Measurements from ENCODE around the gene PYGB.

The PYGB gene

DNA sequence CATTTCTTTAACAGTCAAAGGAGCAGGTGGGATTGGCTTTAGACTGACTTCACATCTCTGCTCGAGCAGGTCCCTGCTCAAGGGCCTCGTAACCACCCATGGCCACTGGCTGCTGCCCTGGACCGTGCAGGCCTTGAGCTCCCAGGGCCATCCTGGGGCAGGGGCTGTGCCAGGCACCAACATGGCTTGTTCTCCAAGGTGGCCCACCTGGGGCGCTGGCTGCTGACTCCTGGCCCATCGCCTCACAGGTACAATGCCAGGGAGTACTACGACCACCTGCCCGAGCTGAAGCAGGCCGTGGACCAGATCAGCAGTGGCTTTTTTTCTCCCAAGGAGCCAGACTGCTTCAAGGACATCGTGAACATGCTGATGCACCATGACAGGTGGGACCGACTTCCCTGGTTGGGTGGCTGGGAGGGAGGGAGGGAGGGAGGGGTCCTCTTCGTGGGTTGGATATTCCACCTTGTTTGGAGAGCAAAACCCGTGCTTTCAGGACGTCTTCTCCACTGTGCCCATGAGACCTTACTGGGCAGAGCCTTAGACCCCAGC lies 46.1 kb downstream of the PYGB start:
- TF ChIP-seq PAX5 (IDR thresholded peaks at IDR 0.05; ENCODE audit: insufficient read depth, low read length, severe bottlenecking): no peak
- no peak for TF ChIP-seq POLR2AphosphoS5 (IDR thresholded peaks at IDR 0.05; ENCODE audit: low read depth, low read length)
- DNase-seq (ENCODE audit: insufficient read length, low spot score) (no peak), FAIRE-seq (no peak)

GRCh38 chr20:25294459-25295385 lies 46.8 kb downstream of the PYGB start:
- FAIRE-seq: peak; percentile 86
- peak; percentile 82 for DNase-seq (ENCODE audit: insufficient read length, low spot score)
- TF ChIP-seq TAF1 (IDR thresholded peaks at IDR 0.05; ENCODE audit: low read depth, low read length) (no peak), POU2F2 (IDR thresholded peaks at IDR 0.05; ENCODE audit: low read depth, low read length) (no peak), SPI1 (IDR thresholded peaks at IDR 0.05; ENCODE audit: low read depth, low read length) (no peak), POLR2A (IDR thresholded peaks at IDR 0.05; ENCODE audit: low read depth, low read length) (no peak), PAX5 (IDR thresholded peaks at IDR 0.05; ENCODE audit: insufficient read depth, low read length, severe bottlenecking) (no peak), POLR2AphosphoS5 (IDR thresholded peaks at IDR 0.05; ENCODE audit: low read depth, low read length) (no peak)

DNA sequence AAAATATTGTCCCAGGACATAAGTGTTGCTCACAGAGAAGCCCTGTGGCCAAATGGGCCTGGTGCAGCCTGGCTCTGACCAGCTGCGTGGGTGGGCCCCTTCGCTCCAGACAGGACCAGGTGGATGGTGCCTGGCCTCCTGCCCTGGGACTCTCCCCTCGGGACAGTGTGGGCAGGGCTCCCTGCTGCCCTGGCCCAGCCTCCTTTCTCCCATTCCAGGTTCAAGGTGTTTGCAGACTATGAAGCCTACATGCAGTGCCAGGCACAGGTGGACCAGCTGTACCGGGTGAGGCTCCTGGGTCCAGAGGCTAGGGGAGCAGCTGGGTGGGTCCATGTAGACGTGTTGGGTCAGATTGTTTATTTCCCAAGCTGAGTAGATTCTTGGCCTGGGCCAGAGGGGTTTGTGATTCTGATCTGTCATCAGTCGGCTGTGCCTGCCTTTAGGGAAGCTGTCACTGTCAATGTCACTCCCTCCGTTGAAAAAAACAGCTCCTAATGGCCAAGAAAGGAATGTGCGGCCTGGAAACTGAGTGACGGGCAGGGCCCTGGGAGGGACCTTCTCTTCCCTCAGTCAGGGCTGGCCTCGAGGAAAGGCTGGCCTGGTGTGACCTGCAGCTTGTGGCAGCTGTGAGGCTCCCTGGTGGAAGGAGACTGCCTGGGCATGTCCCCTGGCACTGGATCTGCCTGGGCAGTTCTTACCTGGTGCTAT lies 47.7 kb downstream of the PYGB start:
- FAIRE-seq (peak; percentile 13), DNase-seq (ENCODE audit: insufficient read length, low spot score) (no peak)
- TF ChIP-seq POLR2AphosphoS5 (IDR thresholded peaks at IDR 0.05; ENCODE audit: low read depth, low read length): no peak
- TF ChIP-seq POLR2A (IDR thresholded peaks at IDR 0.05; ENCODE audit: low read depth, low read length): no peak
- no peak for TF ChIP-seq PAX5 (IDR thresholded peaks at IDR 0.05; ENCODE audit: insufficient read depth, low read length, severe bottlenecking)
- TF ChIP-seq TAF1 (IDR thresholded peaks at IDR 0.05; ENCODE audit: low read depth, low read length): no peak
- TF ChIP-seq SPI1 (IDR thresholded peaks at IDR 0.05; ENCODE audit: low read depth, low read length): no peak
- no peak for TF ChIP-seq POU2F2 (IDR thresholded peaks at IDR 0.05; ENCODE audit: low read depth, low read length)

- FAIRE-seq (no peak), DNase-seq (ENCODE audit: insufficient read length, low spot score) (peak; percentile 68)
- TF ChIP-seq PAX5 (IDR thresholded peaks at IDR 0.05; ENCODE audit: insufficient read depth, low read length, severe bottlenecking) (no peak), SPI1 (IDR thresholded peaks at IDR 0.05; ENCODE audit: low read depth, low read length) (no peak), POU2F2 (IDR thresholded peaks at IDR 0.05; ENCODE audit: low read depth, low read length) (no peak), POLR2A (IDR thresholded peaks at IDR 0.05; ENCODE audit: low read depth, low read length) (no peak), POLR2AphosphoS5 (IDR thresholded peaks at IDR 0.05; ENCODE audit: low read depth, low read length) (no peak), TAF1 (IDR thresholded peaks at IDR 0.05; ENCODE audit: low read depth, low read length) (no peak)
Measured at GRCh38 chr20:25296094-25297093, 48.5 kb downstream of the PYGB start.

DNA sequence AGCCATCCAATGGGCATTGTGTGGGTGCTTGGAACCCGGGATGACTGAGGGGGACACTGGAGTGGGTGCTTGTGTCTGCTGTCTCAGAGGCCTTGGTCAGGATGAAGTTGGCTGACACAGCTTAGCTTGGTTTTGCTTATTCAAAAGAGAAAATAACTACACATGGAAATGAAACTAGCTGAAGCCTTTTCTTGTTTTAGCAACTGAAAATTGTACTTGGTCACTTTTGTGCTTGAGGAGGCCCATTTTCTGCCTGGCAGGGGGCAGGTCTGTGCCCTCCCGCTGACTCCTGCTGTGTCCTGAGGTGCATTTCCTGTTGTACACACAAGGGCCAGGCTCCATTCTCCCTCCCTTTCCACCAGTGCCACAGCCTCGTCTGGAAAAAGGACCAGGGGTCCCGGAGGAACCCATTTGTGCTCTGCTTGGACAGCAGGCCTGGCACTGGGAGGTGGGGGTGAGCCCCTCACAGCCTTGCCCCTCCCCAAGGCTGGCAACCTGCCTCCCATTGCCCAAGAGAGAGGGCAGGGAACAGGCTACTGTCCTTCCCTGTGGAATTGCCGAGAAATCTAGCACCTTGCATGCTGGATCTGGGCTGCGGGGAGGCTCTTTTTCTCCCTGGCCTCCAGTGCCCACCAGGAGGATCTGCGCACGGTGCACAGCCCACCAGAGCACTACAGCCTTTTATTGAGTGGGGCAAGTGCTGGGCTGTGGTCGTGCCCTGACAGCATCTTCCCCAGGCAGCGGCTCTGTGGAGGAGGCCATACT lies 49.4 kb downstream of the PYGB start:
- FAIRE-seq (peak; percentile 84), DNase-seq (ENCODE audit: insufficient read length, low spot score) (peak; percentile 60)
- TF ChIP-seq POU2F2 (IDR thresholded peaks at IDR 0.05; ENCODE audit: low read depth, low read length): peak; percentile 28; the same call in 1 of the 2 replicates
- no peak for TF ChIP-seq PAX5 (IDR thresholded peaks at IDR 0.05; ENCODE audit: insufficient read depth, low read length, severe bottlenecking)
- 0 out of 2 replicates have a peak, but pooled peaks have one; percentile 15 for TF ChIP-seq POLR2AphosphoS5 (IDR thresholded peaks at IDR 0.05; ENCODE audit: low read depth, low read length)
- no peak for TF ChIP-seq POLR2A (IDR thresholded peaks at IDR 0.05; ENCODE audit: low read depth, low read length)
- TF ChIP-seq TAF1 (IDR thresholded peaks at IDR 0.05; ENCODE audit: low read depth, low read length): no peak
- peak; percentile 47; the same call in 1 of the 2 replicates for TF ChIP-seq SPI1 (IDR thresholded peaks at IDR 0.05; ENCODE audit: low read depth, low read length)

DNA sequence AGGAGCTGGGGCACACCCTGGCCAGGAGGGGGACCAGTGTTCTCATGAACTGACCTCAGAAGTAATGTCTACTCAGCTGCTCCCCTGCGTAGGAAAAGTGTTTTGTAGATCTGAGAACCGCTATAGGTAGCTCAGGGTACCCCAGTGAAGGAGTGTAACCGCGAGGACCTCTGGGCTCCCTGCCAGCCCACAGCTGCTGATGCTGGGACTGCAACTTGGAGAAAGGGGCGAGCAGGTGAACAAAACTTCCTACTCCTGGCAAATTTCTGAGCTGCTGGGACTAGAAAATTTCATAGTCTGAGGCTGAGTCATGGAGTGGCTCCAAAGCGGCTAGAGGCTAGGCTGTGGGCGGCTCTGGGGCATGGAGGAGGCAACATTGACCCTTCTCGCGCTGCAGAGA lies 51.9 kb downstream of the PYGB start:
- no peak for DNase-seq (ENCODE audit: insufficient read length, low spot score)
- FAIRE-seq: no peak
- TF ChIP-seq POU2F2 (IDR thresholded peaks at IDR 0.05; ENCODE audit: low read depth, low read length): no peak
- no peak for TF ChIP-seq SPI1 (IDR thresholded peaks at IDR 0.05; ENCODE audit: low read depth, low read length)
- TF ChIP-seq TAF1 (IDR thresholded peaks at IDR 0.05; ENCODE audit: low read depth, low read length): no peak
- TF ChIP-seq POLR2A (IDR thresholded peaks at IDR 0.05; ENCODE audit: low read depth, low read length): no peak
- TF ChIP-seq POLR2AphosphoS5 (IDR thresholded peaks at IDR 0.05; ENCODE audit: low read depth, low read length): no peak
- TF ChIP-seq PAX5 (IDR thresholded peaks at IDR 0.05; ENCODE audit: insufficient read depth, low read length, severe bottlenecking): no peak

DNA sequence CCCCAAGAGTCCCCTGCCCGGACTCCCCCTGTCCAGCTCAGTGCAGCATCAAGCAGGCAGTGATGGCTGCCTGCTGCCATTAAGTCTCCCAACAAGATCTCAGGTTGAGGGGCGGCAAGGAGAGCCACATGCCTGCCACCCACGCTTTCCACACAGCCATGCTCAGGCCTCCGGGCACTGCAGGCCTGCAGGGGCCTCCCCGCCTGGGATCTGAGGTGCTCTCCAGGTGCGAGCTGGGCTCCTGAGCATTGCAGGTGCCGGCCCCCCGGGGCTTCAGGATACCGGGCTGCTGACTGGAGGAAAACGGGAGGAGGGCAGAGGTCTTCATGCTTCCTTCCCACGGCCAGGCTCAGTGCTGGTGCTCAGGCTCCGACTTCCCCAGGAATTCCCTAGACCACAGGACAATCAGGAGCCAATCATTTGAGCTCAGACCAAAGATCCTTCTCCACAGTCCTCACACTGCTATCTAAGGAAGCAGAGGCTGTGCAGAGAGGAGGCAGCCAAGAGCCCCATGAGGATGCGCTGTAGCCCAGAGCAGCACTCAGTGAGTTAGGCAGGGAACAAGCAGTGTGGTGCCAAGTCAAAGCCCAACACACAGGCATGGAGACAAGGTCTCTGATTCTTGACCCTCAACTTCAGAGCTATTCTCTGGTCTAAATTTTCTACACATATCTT lies 52.7 kb downstream of the PYGB start:
- TF ChIP-seq POU2F2 (IDR thresholded peaks at IDR 0.05; ENCODE audit: low read depth, low read length) (no peak), SPI1 (IDR thresholded peaks at IDR 0.05; ENCODE audit: low read depth, low read length) (no peak), POLR2AphosphoS5 (IDR thresholded peaks at IDR 0.05; ENCODE audit: low read depth, low read length) (no peak), TAF1 (IDR thresholded peaks at IDR 0.05; ENCODE audit: low read depth, low read length) (no peak), POLR2A (IDR thresholded peaks at IDR 0.05; ENCODE audit: low read depth, low read length) (no peak), PAX5 (IDR thresholded peaks at IDR 0.05; ENCODE audit: insufficient read depth, low read length, severe bottlenecking) (no peak)
- FAIRE-seq: no peak
- no peak for DNase-seq (ENCODE audit: insufficient read length, low spot score)
